GM12891 (cell line): ENCODE data around the gene STAM.

Source experiments
- DNase-seq: peaks from one replicate; pipeline ENCODE4 v3.0.0; 2011; ENCODE audit warnings: low spot score; ENCODE audit not compliant: insufficient read length
- FAIRE-seq: peaks from 2 replicates; lab custom pipeline; 2011; peaks lifted over from hg19 to GRCh38; lab: Jason Lieb, UNC
- PAX5 ChIP-seq: IDR thresholded peaks from 2 replicates; pipeline ENCODE4 v1.6.1; 2011; ENCODE audit warnings: low read length, moderate library complexity, mild to moderate bottlenecking; ENCODE audit not compliant: insufficient read depth, severe bottlenecking
- POLR2A ChIP-seq: IDR thresholded peaks from 2 replicates; pipeline ENCODE4 v1.6.1; 2011; ENCODE audit warnings: low read depth, low read length, control low read depth
- POLR2AphosphoS5 ChIP-seq: IDR thresholded peaks from 2 replicates; pipeline ENCODE4 v1.6.1; 2011; ENCODE audit warnings: low read depth, low read length, control low read depth
- POU2F2 ChIP-seq: IDR thresholded peaks from 2 replicates; pipeline ENCODE4 v1.6.1; 2011; ENCODE audit warnings: low read depth, mild to moderate bottlenecking, control low read depth, low read length, moderate library complexity
- SPI1 ChIP-seq: IDR thresholded peaks from 2 replicates; pipeline ENCODE4 v1.6.1; 2011; ENCODE audit warnings: low read depth, low read length, control low read depth
- TAF1 ChIP-seq: IDR thresholded peaks from 2 replicates; pipeline ENCODE4 v1.6.1; 2011; ENCODE audit warnings: low read depth, low read length, control low read depth

The STAM gene

GRCh38 chr10:17737027-17737965 is 93.3 kb downstream of the STAM start:
- DNase-seq (no peak), FAIRE-seq (peak; percentile 70)
- TF ChIP-seq TAF1 = no peak
- no peak for TF ChIP-seq SPI1
- TF ChIP-seq PAX5 = no peak
- TF ChIP-seq POLR2A = no peak
- TF ChIP-seq POLR2AphosphoS5 = no peak
- no peak for TF ChIP-seq POU2F2

DNA sequence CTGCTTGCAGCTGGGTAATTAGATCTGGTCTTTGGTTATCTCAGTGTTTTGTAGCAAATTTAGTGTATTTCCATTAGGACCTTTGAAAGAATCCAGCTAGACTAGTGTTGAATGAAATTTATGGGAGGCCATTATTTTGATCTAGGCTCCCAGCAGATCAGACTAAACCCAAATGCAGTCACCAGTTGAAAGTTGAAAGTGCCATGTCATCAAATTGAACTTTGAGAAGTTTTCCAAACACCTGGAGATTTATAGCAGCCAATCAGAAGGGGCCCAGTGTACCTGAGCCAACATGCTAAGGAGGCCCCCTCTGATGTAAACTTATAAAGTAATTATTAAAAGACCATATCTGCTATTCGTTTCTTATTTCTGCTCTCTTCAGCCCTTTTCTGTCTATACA is 96.7 kb downstream of the STAM start:
- FAIRE-seq (no peak), DNase-seq (no peak)
- TF ChIP-seq PAX5 (no peak), POU2F2 (no peak), SPI1 (no peak), POLR2AphosphoS5 (no peak), TAF1 (no peak), POLR2A (no peak)

- no peak for DNase-seq
- FAIRE-seq = no peak
These were observed 99.0 kb downstream of the STAM start for GRCh38 chr10:17742918-17743317.

DNA sequence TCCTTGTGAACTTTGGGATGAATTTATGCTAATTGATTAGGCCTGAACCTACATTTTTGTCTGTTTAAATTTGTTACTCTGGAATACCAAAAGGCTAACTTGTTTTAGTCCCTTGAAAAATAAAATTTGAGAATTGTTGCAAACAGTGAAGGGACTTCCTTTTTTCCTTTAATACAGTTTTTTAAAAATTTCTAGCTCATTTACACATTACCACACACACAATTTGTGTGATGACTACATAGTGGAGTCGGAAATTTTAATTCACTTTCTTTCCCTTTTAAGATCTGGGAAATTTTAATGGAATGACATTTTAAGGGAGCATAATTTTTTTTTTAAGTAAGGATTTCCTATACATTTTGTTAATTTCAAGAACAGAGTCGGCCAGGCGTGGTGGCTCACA is 99.5 kb downstream of the STAM start:
- DNase-seq = no peak
- no peak for FAIRE-seq

More at GRCh38 chr10:17742918-17743317, 99.0 kb downstream of the STAM start:
- TF ChIP-seq POU2F2 = no peak
- TF ChIP-seq POLR2A = no peak
- TF ChIP-seq TAF1 = no peak

GRCh38 chr10:17744341-17744861 is 100.5 kb downstream of the STAM start:
- TF ChIP-seq SPI1 (no peak), PAX5 (no peak), POLR2AphosphoS5 (no peak), TAF1 (no peak), POU2F2 (no peak), POLR2A (no peak)
- no peak for FAIRE-seq
- DNase-seq = no peak

More for the DNA sequence above, 99.5 kb downstream of the STAM start:
- TF ChIP-seq POLR2A = no peak

GRCh38 chr10:17747883-17748550 is 104.1 kb downstream of the STAM start:
- DNase-seq (no peak), FAIRE-seq (no peak)
- TF ChIP-seq POLR2A (no peak), PAX5 (no peak), POLR2AphosphoS5 (no peak), POU2F2 (no peak), SPI1 (no peak), TAF1 (no peak)

DNA sequence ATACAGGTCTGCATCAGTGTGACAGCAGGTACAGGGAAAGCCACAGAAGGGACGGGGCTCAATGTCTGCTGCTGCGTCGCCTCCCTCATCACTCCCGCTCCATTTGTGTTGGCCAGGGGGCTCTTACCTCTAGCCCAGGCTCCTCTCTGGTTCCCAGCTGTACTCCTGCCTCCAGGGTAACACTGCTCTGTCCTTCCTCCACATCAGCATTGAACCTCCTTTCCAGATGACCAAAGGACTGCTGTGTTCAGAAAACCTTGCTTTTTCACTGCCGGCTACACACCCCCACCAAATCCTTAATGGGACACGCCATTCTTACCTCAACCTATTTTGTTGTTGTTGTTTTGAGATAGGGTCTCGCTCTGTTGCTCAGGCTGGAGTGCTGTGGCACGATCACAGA is 105.9 kb downstream of the STAM start:
- TF ChIP-seq PAX5 = no peak
- no peak for TF ChIP-seq POLR2AphosphoS5
- TF ChIP-seq TAF1 = no peak
- no peak for TF ChIP-seq POU2F2
- TF ChIP-seq SPI1 = no peak
- FAIRE-seq (no peak), DNase-seq (no peak)

- DNase-seq (no peak), FAIRE-seq (no peak)
- no peak for TF ChIP-seq PAX5
- no peak for TF ChIP-seq SPI1
- TF ChIP-seq POU2F2 = no peak
- TF ChIP-seq POLR2AphosphoS5 = no peak
- TF ChIP-seq TAF1 = no peak
- no peak for TF ChIP-seq POLR2A
These were observed 108.0 kb downstream of the STAM start, which contains the start of gene TMEM236 for GRCh38 chr10:17751781-17752445. TSS of gene TMEM236 (plus strand) at chr10:17752201. CDS start at chr10:17752296, 95 bp downstream.

GRCh38 chr10:17756557-17757217 is 112.7 kb downstream of the STAM start:
- no peak for TF ChIP-seq SPI1
- no peak for TF ChIP-seq TAF1
- no peak for TF ChIP-seq POLR2AphosphoS5
- TF ChIP-seq POU2F2 = no peak
- TF ChIP-seq PAX5 = no peak
- TF ChIP-seq POLR2A = no peak
- DNase-seq (peak; percentile 25), FAIRE-seq (peak; percentile 74)
